HL-60 (cell line): ENCODE results near the gene FRZB.

Experiments
- CTCF ChIP-seq: IDR thresholded peaks from one replicate; pipeline ENCODE4 v1.5.1; 2011; ENCODE audit warnings: low read length, control low read depth, inconsistent platforms; ENCODE audit not compliant: insufficient read depth
- GABPA ChIP-seq: IDR thresholded peaks from 2 replicates; pipeline ENCODE4 v1.6.1; 2012; ENCODE audit warnings: low read depth
- POLR2AphosphoS5 ChIP-seq: IDR thresholded peaks from 2 replicates; pipeline ENCODE4 v1.6.1; 2012; ENCODE audit warnings: low read depth
- REST ChIP-seq: IDR thresholded peaks from 2 replicates; pipeline ENCODE4 v1.6.1; 2012; ENCODE audit warnings: low read depth; ENCODE audit not compliant: insufficient replicate concordance
- SPI1 ChIP-seq: IDR thresholded peaks from 2 replicates; pipeline ENCODE4 v1.6.1; 2012; ENCODE audit warnings: low read depth, mild to moderate bottlenecking, borderline replicate concordance

GRCh38 chr2:182915369-182916326 lies 49.2 kb upstream of the FRZB start:
- no peak for TF ChIP-seq CTCF
- no peak for TF ChIP-seq POLR2AphosphoS5
- TF ChIP-seq REST, result no peak
- TF ChIP-seq GABPA, result no peak
- TF ChIP-seq SPI1, result no peak
